Neural cell (in vitro differentiated cells): ENCODE results near the gene PASD1. TPM values are rescaled to one million over a fixed set of nuclear protein-coding genes. Genes with fewer than 3 reads are reported as not detected.

Source experiments
- H2AFZ ChIP-seq: fragments of 200-600, 300-800 bp; sonication (generic), shearing (Covaris generic); 2 replicates; pipeline ENCODE4 v1.6.0; 2014; ENCODE audit warnings: low read depth, mild to moderate bottlenecking, antibody characterized with exemption, low read length, moderate library complexity
- H3F3A ChIP-seq: fragments of 200-600 bp; shearing (Covaris generic); 2 replicates; pipeline ENCODE4 v1.6.1; 2016; ENCODE audit warnings: mild to moderate bottlenecking, moderate library complexity, mixed read lengths, antibody characterized with exemption, low read length; ENCODE audit not compliant: insufficient read depth, poor library complexity, severe bottlenecking
- H3K27ac ChIP-seq: fragments of 200-600, 300-800 bp; sonication (generic), shearing (Covaris generic); 2 replicates; pipeline ENCODE4 v1.5.1; 2014; ENCODE audit warnings: mild to moderate bottlenecking, low read length, moderate library complexity
- H3K27me3 ChIP-seq: fragments of 300-800, 200-600 bp; sonication (generic), shearing (Covaris generic); 2 replicates; pipeline ENCODE4 v1.6.0; 2014; ENCODE audit warnings: mild to moderate bottlenecking, low read depth, low read length, moderate library complexity; ENCODE audit not compliant: insufficient read depth
- H3K36me3 ChIP-seq: fragments of 300-800, 200-600 bp; sonication (generic), shearing (Covaris generic); 2 replicates; pipeline ENCODE4 v1.5.1; 2014; ENCODE audit warnings: mild to moderate bottlenecking, antibody characterized with exemption, low read length, moderate library complexity; ENCODE audit not compliant: insufficient read depth
- H3K4me2 ChIP-seq: fragments of 300-800, 200-600 bp; sonication (generic), shearing (Covaris generic); 2 replicates; pipeline ENCODE4 v1.6.0; 2014; ENCODE audit warnings: mild to moderate bottlenecking, low read length
- H3K4me3 ChIP-seq: fragments of 300-800, 200-600 bp; sonication (generic), shearing (Covaris generic); 2 replicates; pipeline ENCODE4 v1.5.1; 2014; ENCODE audit warnings: mild to moderate bottlenecking, low read length, moderate library complexity
- H3K79me2 ChIP-seq: fragments of 200-600 bp; shearing (Covaris generic); replicated peaks from 2 replicates; pipeline ENCODE4 v1.6.0; 2014; ENCODE audit warnings: mild to moderate bottlenecking, low read length, moderate library complexity; ENCODE audit not compliant: insufficient read depth
- H3K9ac ChIP-seq: fragments of 300-800, 200-600 bp; sonication (generic), shearing (Covaris generic); 2 replicates; pipeline ENCODE4 v1.6.1; 2016; ENCODE audit warnings: mild to moderate bottlenecking, low read length, mixed read lengths
- H3K9me2 ChIP-seq: fragments of 200-600 bp; shearing (Covaris generic); 2 replicates; pipeline ENCODE4 v1.6.1; 2016; ENCODE audit warnings: mild to moderate bottlenecking, low read length, mixed read lengths; ENCODE audit not compliant: insufficient read depth
- H3K9me3 ChIP-seq: fragments of 200-600, 300-800 bp; sonication (generic), shearing (Covaris generic); 2 replicates; pipeline ENCODE4 v1.6.1; 2016; ENCODE audit warnings: mild to moderate bottlenecking, mixed run types, low read length, moderate library complexity, mixed read lengths
- H4K20me1 ChIP-seq: fragments of 200-600 bp; shearing (Covaris generic); 2 replicates; pipeline ENCODE4 v1.6.1; 2016; ENCODE audit warnings: mild to moderate bottlenecking, mixed run types; ENCODE audit not compliant: insufficient read depth
- CTCF ChIP-seq: fragments of 450-650 bp; IDR thresholded peaks from 2 replicates; pipeline ENCODE4 v1.5.1; 2014; ENCODE audit warnings: antibody characterized with exemption, mild to moderate bottlenecking, moderate library complexity; ENCODE audit not compliant: poor library complexity, severe bottlenecking
- EP300 ChIP-seq: fragments of 450-650 bp; conservative IDR thresholded peaks from 2 replicates; pipeline ENCODE4 v1.6.1; 2014; ENCODE audit warnings: antibody characterized with exemption, mild to moderate bottlenecking, moderate library complexity; ENCODE audit not compliant: poor library complexity, severe bottlenecking
- EZH2 ChIP-seq: fragments of 200-600, 300-800 bp; shearing (Covaris generic), sonication (generic); IDR thresholded peaks from 2 replicates; pipeline ENCODE4 v1.6.1; 2014; ENCODE audit warnings: antibody characterized with exemption, low read length, borderline replicate concordance, mild to moderate bottlenecking; ENCODE audit not compliant: insufficient read depth, poor library complexity, severe bottlenecking
- MXI1 ChIP-seq: fragments of 450-650 bp; conservative IDR thresholded peaks from 2 replicates; pipeline ENCODE4 v1.6.1; 2014; ENCODE audit warnings: antibody characterized with exemption, mild to moderate bottlenecking; ENCODE audit not compliant: poor library complexity, severe bottlenecking
- POLR2AphosphoS5 ChIP-seq: IDR thresholded peaks from 2 replicates; pipeline ENCODE4 v1.6.1; 2012
- RAD21 ChIP-seq: fragments of 450-650 bp; conservative IDR thresholded peaks from 2 replicates; pipeline ENCODE4 v1.6.1; 2014; ENCODE audit warnings: antibody characterized with exemption, mild to moderate bottlenecking, moderate library complexity
- SMC3 ChIP-seq: fragments of 450-650 bp; conservative IDR thresholded peaks from 2 replicates; pipeline ENCODE4 v1.6.1; 2014; ENCODE audit warnings: antibody characterized with exemption, mild to moderate bottlenecking, moderate library complexity; ENCODE audit not compliant: poor library complexity
- TAF1 ChIP-seq: IDR thresholded peaks from 2 replicates; pipeline ENCODE4 v1.6.1; 2012; ENCODE audit warnings: low read depth
- polyA plus RNA-seq: library from polyadenylated mRNA; depleted of rRNA; stranded (reverse); fragments of >200 nt; gene quantifications from 2 replicates; pipeline ENCODE4 v1.2.3, GENCODE V29; 2014
- TF ChIP-seq, protein P1 (sequence below): IDR thresholded peaks from 2 replicates; pipeline ENCODE4 v1.6.1; 2012; ENCODE audit warnings: borderline replicate concordance

The PASD1 gene
- polyA plus RNA-seq, 1 donor from 2014 or later: not detected

DNA sequence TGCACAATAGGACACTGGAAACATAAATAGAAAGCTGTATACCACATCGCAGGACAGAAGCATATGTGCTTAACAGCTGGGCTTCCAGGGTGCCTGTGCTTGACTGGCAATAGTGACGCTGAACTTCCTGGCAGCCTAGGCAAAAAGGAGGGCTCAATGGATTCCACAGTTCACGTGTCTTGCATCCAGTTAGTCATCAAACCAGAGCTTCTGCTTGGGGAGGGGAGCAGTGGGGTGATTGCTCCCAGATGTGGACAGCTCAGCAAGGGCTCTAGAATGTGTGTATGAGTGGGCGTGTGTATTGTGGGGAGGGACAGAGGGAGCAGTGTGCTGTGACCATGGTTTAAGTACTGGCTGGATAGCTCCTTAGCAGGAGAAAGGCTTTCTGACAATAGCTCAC, 134.0 kb downstream of the PASD1 start:
- H3K9ac ChIP-seq: no peak overlapping the region
- H3K36me3 ChIP-seq: no peaks in the 10 kb centered on the region
- H3K4me2 ChIP-seq: no peak overlapping the region
- H3F3A ChIP-seq: no peaks in the 10 kb centered on the region
- H4K20me1 ChIP-seq: no peaks in the 10 kb centered on the region
- no peak overlapping the region for H2AFZ ChIP-seq
- H3K4me3 ChIP-seq: no peak overlapping the region
- H3K79me2 ChIP-seq: no peaks in the 10 kb centered on the region
- H3K9me3 ChIP-seq: no peaks in the 10 kb centered on the region
- H3K27ac ChIP-seq: no peak overlapping the region
- TF ChIP-seq POLR2AphosphoS5 (no peak), MXI1 (no peak)
- no peaks in the 10 kb centered on the region for H3K9me2 ChIP-seq
- no peaks in the 10 kb centered on the region for H3K27me3 ChIP-seq

DNA sequence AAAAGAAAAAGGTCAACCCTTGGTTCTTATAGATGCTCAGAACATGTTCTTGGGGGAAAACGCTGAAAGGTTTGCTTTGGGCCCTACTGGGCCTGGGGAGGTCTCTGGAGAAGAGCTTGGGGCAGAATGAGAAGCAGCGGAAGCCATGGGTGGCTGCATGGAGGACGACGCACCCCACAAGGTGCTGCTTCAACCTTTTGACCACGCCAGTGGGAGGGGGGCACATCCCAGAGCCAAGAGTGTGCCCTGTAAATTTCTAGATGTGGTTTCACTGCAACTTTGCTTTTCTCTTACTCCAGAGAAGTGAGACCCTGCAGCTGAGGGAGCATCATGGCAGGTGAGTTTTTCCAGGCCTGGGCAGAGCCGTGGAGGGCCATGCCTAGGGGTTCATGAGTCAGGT, 135.0 kb downstream of the PASD1 start:
- H3K9ac ChIP-seq: no peak overlapping the region
- H3F3A ChIP-seq: no peaks in the 10 kb centered on the region
- no peak overlapping the region for H3K27ac ChIP-seq
- no peak overlapping the region for H3K4me2 ChIP-seq
- no peaks in the 10 kb centered on the region for H3K9me3 ChIP-seq
- no peaks in the 10 kb centered on the region for H3K27me3 ChIP-seq
- no peaks in the 10 kb centered on the region for H3K9me2 ChIP-seq
- TF ChIP-seq EZH2 (no peak), POLR2AphosphoS5 (no peak), SMC3 (no peak), CTCF (no peak), RAD21 (no peak), TAF1 (no peak), EP300 (no peak), MXI1 (no peak)
- TF ChIP-seq, protein P1, sequence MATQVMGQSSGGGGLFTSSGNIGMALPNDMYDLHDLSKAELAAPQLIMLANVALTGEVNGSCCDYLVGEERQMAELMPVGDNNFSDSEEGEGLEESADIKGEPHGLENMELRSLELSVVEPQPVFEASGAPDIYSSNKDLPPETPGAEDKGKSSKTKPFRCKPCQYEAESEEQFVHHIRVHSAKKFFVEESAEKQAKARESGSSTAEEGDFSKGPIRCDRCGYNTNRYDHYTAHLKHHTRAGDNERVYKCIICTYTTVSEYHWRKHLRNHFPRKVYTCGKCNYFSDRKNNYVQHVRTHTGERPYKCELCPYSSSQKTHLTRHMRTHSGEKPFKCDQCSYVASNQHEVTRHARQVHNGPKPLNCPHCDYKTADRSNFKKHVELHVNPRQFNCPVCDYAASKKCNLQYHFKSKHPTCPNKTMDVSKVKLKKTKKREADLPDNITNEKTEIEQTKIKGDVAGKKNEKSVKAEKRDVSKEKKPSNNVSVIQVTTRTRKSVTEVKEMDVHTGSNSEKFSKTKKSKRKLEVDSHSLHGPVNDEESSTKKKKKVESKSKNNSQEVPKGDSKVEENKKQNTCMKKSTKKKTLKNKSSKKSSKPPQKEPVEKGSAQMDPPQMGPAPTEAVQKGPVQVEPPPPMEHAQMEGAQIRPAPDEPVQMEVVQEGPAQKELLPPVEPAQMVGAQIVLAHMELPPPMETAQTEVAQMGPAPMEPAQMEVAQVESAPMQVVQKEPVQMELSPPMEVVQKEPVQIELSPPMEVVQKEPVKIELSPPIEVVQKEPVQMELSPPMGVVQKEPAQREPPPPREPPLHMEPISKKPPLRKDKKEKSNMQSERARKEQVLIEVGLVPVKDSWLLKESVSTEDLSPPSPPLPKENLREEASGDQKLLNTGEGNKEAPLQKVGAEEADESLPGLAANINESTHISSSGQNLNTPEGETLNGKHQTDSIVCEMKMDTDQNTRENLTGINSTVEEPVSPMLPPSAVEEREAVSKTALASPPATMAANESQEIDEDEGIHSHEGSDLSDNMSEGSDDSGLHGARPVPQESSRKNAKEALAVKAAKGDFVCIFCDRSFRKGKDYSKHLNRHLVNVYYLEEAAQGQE: no peak
- no peaks in the 10 kb centered on the region for H4K20me1 ChIP-seq
- no peaks in the 10 kb centered on the region for H3K36me3 ChIP-seq
- no peak overlapping the region for H2AFZ ChIP-seq
- H3K79me2 ChIP-seq: no peaks in the 10 kb centered on the region
- H3K4me3 ChIP-seq: no peak overlapping the region

DNA sequence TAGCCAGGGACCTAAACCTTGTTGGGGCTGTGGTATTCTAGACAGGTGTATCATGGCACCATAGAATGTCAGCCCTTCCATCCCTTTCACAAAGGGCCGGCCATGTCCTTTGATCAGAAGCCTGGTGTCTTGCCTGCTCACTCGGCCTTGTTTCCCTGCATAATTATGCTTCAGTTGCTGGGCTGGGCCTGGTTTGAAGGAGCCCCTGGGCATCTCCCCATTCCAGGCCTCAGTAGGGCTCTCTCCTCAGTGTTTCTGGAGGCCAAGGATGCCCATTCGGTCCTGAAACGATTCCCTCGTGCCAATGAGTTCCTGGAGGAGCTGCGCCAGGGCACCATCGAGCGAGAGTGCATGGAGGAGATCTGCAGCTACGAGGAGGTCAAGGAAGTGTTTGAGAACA, 136.3 kb downstream of the PASD1 start:
- no peak for TF ChIP-seq POLR2AphosphoS5
- TF ChIP-seq, protein P1: no peak
- no peak for TF ChIP-seq RAD21
- no peak for TF ChIP-seq TAF1
- TF ChIP-seq MXI1: no peak
- TF ChIP-seq CTCF: no peak
- no peak for TF ChIP-seq EZH2
- TF ChIP-seq SMC3: no peak
- TF ChIP-seq EP300: no peak
- Histone ChIP-seq H3K27me3 (no peaks in the 10 kb centered on the region), H3K9ac (no peak overlapping the region), H3K4me3 (no peak overlapping the region), H3K9me3 (no peaks in the 10 kb centered on the region), H3K9me2 (no peaks in the 10 kb centered on the region), H3K79me2 (no peaks in the 10 kb centered on the region), H2AFZ (no peak overlapping the region), H4K20me1 (no peaks in the 10 kb centered on the region), H3K36me3 (no peaks in the 10 kb centered on the region), H3F3A (no peaks in the 10 kb centered on the region), H3K27ac (no peak overlapping the region), H3K4me2 (no peak overlapping the region)
